ENCODE measurements around the gene GNAQ. TPM values are rescaled to one million over a fixed set of nuclear protein-coding genes. Genes with fewer than 3 reads are reported as not detected.

GNAQ gene
- polyA plus RNA-seq, 3 donors = 8.3 to 51.0 (median 9.6) TPM

GRCh38 chr9:77743386-77743785, 288.2 kb downstream of the GNAQ start:
- peaks cover 18% of the 10 kb centered on the region for H3K4me1 Mint-ChIP-seq
- no peak overlapping the region for H3K4me3 ChIP-seq (replicated peaks in 1 of 3; ENCODE audit: low read depth in 2 of 3, low read length in 3 of 3)
- H3K27me3 ChIP-seq (ENCODE audit: control insufficient read depth in 2 of 2, insufficient read depth in 2 of 2, low read length in 2 of 2) = no peaks in the 10 kb centered on the region
- TF ChIP-seq, protein P1, sequence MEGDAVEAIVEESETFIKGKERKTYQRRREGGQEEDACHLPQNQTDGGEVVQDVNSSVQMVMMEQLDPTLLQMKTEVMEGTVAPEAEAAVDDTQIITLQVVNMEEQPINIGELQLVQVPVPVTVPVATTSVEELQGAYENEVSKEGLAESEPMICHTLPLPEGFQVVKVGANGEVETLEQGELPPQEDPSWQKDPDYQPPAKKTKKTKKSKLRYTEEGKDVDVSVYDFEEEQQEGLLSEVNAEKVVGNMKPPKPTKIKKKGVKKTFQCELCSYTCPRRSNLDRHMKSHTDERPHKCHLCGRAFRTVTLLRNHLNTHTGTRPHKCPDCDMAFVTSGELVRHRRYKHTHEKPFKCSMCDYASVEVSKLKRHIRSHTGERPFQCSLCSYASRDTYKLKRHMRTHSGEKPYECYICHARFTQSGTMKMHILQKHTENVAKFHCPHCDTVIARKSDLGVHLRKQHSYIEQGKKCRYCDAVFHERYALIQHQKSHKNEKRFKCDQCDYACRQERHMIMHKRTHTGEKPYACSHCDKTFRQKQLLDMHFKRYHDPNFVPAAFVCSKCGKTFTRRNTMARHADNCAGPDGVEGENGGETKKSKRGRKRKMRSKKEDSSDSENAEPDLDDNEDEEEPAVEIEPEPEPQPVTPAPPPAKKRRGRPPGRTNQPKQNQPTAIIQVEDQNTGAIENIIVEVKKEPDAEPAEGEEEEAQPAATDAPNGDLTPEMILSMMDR (IDR thresholded peaks at IDR 0.05) = no peak
- H3K36me3 Mint-ChIP-seq = peaks cover 25 to 35% of the 10 kb centered on the region in 2 donors
- no peaks in the 10 kb centered on the region for H3K4me1 ChIP-seq (ENCODE audit: control insufficient read depth in 1 of 2, insufficient read depth in 2 of 2, low read length in 2 of 2)
- no peaks in the 10 kb centered on the region for H3K9me3 ChIP-seq (replicated peaks in 1 of 2; ENCODE audit: control insufficient read depth in 1 of 2, insufficient read depth in 1 of 2, low read length in 2 of 2)
- no peak overlapping the region for H2AFZ ChIP-seq (ENCODE audit: insufficient read depth, low read depth, low read length, poor library complexity, severe bottlenecking)
- no peak overlapping the region for H3K27ac ChIP-seq (ENCODE audit: low read depth in 1 of 2, low read length in 2 of 2)
- H3K9me3 Mint-ChIP-seq = no peaks in the 10 kb centered on the region
- H3K79me2 ChIP-seq (ENCODE audit: insufficient read depth, low read length) = peaks cover 24% of the 10 kb centered on the region
- intact Hi-C loops (cut with micrococcal nuclease) = no loop called here
- H4K20me1 ChIP-seq (ENCODE audit: insufficient read depth, low read length) = peaks cover 90% of the 10 kb centered on the region
- peaks cover 4 to 32% of the 10 kb centered on the region in 2 donors for H3K36me3 ChIP-seq (replicated peaks in 1 of 2; ENCODE audit: control insufficient read depth in 1 of 2, insufficient read depth in 2 of 2, low read length in 2 of 2)
- H3K27me3 Mint-ChIP-seq (ENCODE audit: low read depth in 3 of 3) = peaks cover 0 to 2% (median 2%) of the 10 kb centered on the region in 3 donors
- no CpG with 5 or more reads among the region's 1 CpG for WGBS (ENCODE audit: insufficient coverage)
- no peak overlapping the region for H3K27ac Mint-ChIP-seq
- no peak for DNase-seq
- H3K4me3 Mint-ChIP-seq = no peak overlapping the region
- no peak overlapping the region for H3K4me2 ChIP-seq (replicated peaks; ENCODE audit: extremely low read depth, low read length, poor library complexity, severe bottlenecking)
- no peak overlapping the region for H3K9ac ChIP-seq (ENCODE audit: insufficient read depth, low read length, poor library complexity, severe bottlenecking)

DNA sequence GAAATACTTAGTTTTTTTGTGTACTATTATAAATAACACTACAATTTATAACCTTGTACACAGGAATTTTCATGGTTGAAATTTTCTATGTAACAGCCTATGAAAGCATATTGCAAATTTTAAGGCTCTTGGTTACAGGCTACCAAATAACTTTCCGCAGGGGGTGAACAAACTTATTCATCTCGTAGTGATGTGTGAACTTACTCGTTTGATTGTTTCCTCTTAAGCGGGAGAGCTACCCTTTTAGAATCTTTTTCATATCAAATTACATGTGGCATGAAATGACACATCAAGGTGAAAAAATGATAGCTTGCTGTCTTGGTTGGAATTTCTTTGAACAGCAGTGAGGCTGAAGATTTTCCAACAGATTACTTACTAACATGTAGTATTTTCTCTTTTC, 292.7 kb downstream of the GNAQ start:
- peaks cover 7% of the 10 kb centered on the region for H3K4me1 Mint-ChIP-seq
- H3K36me3 Mint-ChIP-seq = peaks cover 20 to 38% of the 10 kb centered on the region in 2 donors
- TF ChIP-seq, protein P1 (IDR thresholded peaks at IDR 0.05) = no peak
- peaks cover 92% of the 10 kb centered on the region for H4K20me1 ChIP-seq (ENCODE audit: insufficient read depth, low read length)
- intact Hi-C loops (cut with micrococcal nuclease) = no loop called here
- no peaks in the 10 kb centered on the region for H3K9me3 ChIP-seq (replicated peaks in 1 of 2; ENCODE audit: control insufficient read depth in 1 of 2, insufficient read depth in 1 of 2, low read length in 2 of 2)
- no peaks in the 10 kb centered on the region for H3K27me3 ChIP-seq (ENCODE audit: control insufficient read depth in 2 of 2, insufficient read depth in 2 of 2, low read length in 2 of 2)
- peaks cover 0 to 2% (median 2%) of the 10 kb centered on the region in 3 donors for H3K27me3 Mint-ChIP-seq (ENCODE audit: low read depth in 3 of 3)
- no peak for DNase-seq
- no peak overlapping the region for H3K27ac ChIP-seq (ENCODE audit: low read depth in 1 of 2, low read length in 2 of 2)
- no peaks in the 10 kb centered on the region for H3K4me1 ChIP-seq (ENCODE audit: control insufficient read depth in 1 of 2, insufficient read depth in 2 of 2, low read length in 2 of 2)
- no peak overlapping the region for H3K4me3 ChIP-seq (replicated peaks in 1 of 3; ENCODE audit: low read depth in 2 of 3, low read length in 3 of 3)
- peaks cover 7 to 49% of the 10 kb centered on the region in 2 donors for H3K36me3 ChIP-seq (replicated peaks in 1 of 2; ENCODE audit: control insufficient read depth in 1 of 2, insufficient read depth in 2 of 2, low read length in 2 of 2)
- no peaks in the 10 kb centered on the region for H3K9me3 Mint-ChIP-seq
- WGBS (ENCODE audit: insufficient coverage) = no CpG with 5 or more reads among the region's 4 CpGs
- H3K4me2 ChIP-seq (replicated peaks; ENCODE audit: extremely low read depth, low read length, poor library complexity, severe bottlenecking) = no peak overlapping the region
- H2AFZ ChIP-seq (ENCODE audit: insufficient read depth, low read depth, low read length, poor library complexity, severe bottlenecking) = no peak overlapping the region
- no peak overlapping the region for H3K27ac Mint-ChIP-seq
- H3K79me2 ChIP-seq (ENCODE audit: insufficient read depth, low read length) = peaks cover 43% of the 10 kb centered on the region
- H3K9ac ChIP-seq (ENCODE audit: insufficient read depth, low read length, poor library complexity, severe bottlenecking) = no peak overlapping the region
- no peak overlapping the region for H3K4me3 Mint-ChIP-seq

All from CD14-positive monocyte (primary cell).